GM23248 (cell line): ENCODE results near the gene RUFY3.

Experiments
- EZH2 ChIP-seq: fragments of 200-600 bp; sonication (generic); IDR thresholded peaks from 2 replicates; pipeline ENCODE4 v1.6.1; 2018; ENCODE audit warnings: antibody characterized with exemption, mild to moderate bottlenecking; ENCODE audit not compliant: insufficient read depth, poor library complexity, severe bottlenecking
- EZH2phosphoT487 ChIP-seq: fragments of 200-600 bp; sonication (generic); IDR thresholded peaks from 2 replicates; pipeline ENCODE4 v1.6.1; 2018; ENCODE audit warnings: antibody characterized with exemption, moderate library complexity, mild to moderate bottlenecking, low read depth; ENCODE audit not compliant: insufficient read depth

DNA sequence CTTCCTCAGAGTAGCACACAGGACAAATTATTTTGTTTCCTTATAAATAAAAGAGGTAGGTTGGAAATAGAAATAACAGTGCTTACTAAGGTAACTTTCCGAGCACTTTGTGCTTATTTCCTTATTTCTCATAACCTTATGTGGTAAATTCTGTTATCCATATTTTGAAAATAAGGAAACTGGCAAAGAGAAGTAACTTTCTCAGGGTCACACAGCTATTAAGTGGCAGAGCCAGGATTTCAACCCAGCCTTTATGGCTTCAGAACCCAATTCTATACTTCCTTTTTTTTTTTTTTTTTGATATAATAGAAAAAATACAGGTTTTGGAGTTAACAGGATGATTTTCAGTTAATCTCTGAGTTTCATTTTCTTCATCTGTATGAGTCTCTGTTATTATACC is 30.1 kb upstream of the RUFY3 start:
- no peak for TF ChIP-seq EZH2
- TF ChIP-seq EZH2phosphoT487 = no peak
